Measurements from ENCODE around the gene MBTPS1.
"Not testable (repeated sequence)": the region's sequence is repeated elsewhere in the genome, so short reads cannot be mapped to it uniquely, and the experiment has no call there.

The MBTPS1 gene

DNA sequence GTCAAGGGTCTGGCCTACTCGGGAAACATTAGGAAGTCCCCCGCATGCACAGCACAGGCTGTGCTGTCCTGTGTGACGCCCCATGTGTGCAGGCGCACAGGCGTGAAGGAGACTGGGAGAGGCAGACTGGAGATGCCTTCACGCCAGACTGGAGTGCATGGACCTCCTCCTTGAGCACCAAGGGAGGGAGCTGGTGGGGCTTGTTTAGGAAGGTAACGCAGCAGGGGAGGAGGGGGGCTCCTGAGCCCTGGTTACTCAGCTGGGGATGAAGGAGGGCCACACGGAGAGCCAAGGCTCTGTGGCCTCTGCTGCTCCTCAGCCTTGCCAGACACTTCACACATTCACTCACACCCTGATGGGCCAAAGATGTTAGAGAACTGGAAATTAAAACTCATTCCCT is 20.5 kb upstream of the MBTPS1 start:
- no peak for DNase-seq (ENCODE audit: low read depth, low spot score)

GRCh38 chr16:84136331-84137125 is 19.8 kb upstream of the MBTPS1 start:
- DNase-seq (ENCODE audit: low read depth, low spot score): no peak

DNA sequence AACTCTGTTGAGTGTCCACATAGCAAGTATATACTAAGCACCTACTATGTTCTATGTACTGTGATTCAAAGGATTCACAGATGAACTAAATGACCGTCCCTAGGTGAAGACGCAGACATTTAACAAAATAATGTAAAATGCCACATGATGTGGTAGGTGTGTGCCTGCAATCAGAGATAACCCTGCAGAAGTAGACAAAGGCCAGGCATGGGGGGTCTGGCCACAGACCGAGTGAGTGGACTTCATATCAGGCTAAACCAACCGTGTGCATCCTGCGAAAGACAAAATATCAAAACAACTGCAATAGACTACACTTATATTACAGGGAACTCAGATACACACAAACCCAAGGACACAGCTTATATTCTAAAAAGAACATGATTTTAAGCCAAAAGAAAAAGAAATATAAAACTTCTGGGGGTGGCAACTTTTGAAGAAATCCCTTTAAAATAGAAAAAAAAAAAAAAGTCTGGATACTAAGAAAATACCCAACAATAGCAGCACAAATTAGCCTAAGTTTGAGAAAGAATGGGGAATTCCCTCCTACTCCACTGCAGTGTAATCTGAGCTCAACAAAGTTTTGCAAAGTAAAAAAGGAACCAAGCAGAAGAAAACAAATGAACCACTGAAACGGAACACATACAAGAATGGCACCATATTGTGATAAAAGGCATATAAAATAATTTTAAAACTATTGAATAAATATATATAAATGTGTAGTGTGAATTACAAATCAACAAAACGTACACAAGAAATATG is 16.0 kb upstream of the MBTPS1 start:
- no peak for DNase-seq (ENCODE audit: low read depth, low spot score)

GRCh38 chr16:84131117-84131516 is 14.4 kb upstream of the MBTPS1 start:
- DNase-seq (ENCODE audit: low read depth, low spot score): no peak

DNA sequence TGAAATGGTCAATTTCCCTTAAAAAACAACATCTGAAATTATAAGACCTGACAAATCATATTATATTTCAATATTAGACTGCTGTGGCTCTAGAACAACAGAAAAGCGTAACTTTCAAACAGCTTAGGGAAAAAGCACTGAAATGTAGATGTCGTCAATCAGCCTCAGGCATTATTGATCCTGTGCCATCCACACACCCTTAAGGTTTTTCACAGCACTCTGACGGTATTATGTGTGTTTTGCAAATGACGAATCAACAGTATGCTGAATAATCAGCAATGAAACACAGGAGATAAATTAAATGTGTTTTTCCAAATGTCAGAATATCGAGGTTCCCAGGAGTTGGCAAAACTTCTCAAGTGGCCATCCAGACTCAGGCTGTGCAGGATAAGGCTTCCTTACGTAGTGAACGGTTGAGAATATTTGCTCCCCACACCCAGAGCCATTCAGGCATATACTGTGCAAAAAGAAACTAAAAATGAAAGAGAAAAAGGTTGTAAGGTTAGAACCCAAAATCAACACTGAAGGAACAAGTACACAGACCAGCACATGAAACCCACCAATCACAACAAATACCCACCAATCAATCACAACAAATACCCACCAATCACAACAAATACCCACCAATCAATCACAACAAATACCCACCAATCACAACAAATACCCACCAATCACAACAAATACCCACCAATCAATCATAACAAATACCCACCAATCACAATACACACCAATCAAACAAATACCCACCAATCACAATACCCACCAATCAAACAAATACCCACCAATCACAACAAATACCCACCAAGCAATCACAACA is 7.7 kb upstream of the MBTPS1 start:
- DNase-seq (ENCODE audit: low read depth, low spot score): no peak

- DNase-seq (ENCODE audit: low read depth, low spot score): no peak
Observed at GRCh38 chr16:84121007-84121406, 4.3 kb upstream of the MBTPS1 start.

DNA sequence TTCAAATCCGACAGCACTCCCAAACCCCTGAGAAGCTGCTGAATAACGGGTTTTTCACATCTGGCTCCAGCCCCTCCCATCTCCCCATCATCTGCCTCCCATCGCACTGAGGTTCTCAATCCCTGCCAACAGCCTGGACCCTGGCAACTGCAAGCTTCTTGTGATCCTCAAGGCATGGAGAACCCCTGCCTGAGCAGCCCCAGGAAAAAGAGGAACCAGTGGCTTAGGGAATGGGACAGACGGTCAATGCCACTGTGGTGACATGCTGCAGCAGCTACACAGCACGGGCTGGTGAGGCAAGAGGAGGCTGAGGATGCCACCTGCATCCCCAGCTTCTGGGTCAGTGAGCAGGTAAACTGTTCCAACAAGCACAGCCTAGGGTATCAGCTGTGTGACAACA is 3.3 kb upstream of the MBTPS1 start:
- no peak for DNase-seq (ENCODE audit: low read depth, low spot score)

GRCh38 chr16:84119368-84119767 is 2.6 kb upstream of the MBTPS1 start:
- no peak for DNase-seq (ENCODE audit: low read depth, low spot score)

DNA sequence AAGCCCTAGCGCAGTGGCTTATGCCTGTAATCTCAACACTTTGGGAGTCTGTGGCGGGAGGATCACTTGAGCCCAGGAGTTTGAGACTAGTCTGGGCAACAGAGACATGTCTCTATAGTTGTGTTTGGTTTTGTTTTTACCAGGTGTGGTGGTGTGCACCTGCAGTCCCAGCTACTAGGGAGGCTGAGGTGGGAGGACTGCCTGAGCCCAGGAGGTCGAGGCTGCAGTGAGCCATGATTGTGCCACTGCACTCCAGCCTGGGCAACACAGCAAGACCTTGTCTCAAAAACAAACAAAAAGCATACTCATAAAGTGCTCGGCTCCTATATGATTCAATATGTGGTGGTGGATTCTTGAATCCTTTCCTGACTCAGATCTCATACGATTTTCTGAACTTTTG is 1.6 kb upstream of the MBTPS1 start:
- DNase-seq (ENCODE audit: low read depth, low spot score): not testable (repeated sequence)

- no peak for DNase-seq (ENCODE audit: low read depth, low spot score)
Observed at GRCh38 chr16:84117494-84117843, 727 bp upstream of the MBTPS1 start.

DNA sequence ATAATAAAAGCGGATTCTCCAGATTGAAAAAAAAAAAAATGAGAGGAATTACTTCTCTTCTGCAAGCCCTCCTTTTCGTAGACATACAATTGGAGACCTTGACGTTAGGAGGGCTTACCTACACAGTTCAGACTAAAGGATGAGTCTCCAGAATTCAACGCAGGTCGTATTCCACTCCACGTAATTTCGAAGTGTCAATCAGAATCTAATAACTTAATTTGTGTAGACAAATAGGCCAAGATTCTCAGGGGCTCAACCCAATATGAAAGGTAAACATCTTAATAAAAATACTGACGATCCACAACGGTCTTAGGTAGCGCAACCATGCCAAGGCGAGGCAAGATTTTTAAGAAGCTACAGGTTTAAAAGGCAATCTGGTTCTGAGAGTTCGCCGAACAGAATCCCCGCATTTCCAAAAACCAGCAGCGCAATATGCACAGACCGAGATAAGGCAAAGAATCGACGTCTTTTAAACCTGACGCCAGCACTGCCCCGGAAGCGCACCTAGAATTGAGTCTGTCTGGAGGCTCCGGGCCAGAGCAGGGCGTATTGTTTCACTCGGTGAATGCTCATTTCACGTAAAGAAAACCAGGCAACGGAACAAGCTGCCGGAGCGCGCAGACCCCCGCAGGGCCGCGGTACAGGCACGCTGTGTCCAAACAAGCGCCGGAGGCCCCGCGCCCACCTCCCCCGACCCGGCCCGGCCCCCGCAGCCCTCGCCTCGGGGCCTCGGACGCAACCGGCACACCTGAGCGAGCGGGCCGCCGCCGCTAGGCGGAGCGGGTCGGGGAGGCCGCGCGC is 623 bp downstream of the MBTPS1 start:
- DNase-seq (ENCODE audit: low read depth, low spot score): no peak

DNA sequence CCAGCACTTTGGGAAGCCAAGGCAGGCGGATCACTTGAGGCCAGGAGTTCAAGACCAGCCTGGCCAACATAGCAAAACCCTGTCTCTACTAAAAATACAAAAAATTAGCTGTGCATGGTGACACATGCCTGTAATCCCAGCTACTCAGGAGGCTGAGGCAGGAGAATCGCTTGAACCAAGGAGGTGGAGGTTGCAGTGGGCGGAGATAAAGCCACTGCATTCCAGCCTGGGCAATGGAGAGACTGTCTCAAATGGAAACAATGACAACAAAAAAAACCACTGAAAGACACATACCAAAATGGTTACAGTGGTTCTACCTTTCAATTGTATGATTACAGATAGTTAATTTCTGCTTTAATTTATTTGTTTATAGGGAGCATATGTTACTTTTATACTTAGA is 4.8 kb downstream of the MBTPS1 start:
- not testable (repeated sequence) for DNase-seq (ENCODE audit: low read depth, low spot score)

DNA sequence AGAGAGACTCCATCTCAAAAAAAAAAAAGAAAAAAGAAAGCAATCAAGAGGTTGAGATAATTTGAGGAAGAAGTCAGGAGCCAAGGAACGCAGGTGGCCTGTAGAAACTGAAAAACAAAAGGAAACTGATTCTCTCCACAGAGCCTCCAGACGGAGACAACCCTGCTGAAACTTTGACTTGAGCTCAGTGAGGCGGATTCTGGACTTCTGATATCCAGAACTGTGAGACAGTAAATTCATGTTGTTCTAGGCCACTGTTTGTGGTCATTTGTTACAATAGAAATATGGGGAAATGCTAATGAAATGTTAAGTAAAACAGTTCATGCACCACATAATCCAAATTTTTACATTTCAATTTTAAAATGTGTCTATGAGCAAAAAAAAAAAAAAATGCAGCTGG is 5.2 kb downstream of the MBTPS1 start:
- no peak for DNase-seq (ENCODE audit: low read depth, low spot score)

DNA sequence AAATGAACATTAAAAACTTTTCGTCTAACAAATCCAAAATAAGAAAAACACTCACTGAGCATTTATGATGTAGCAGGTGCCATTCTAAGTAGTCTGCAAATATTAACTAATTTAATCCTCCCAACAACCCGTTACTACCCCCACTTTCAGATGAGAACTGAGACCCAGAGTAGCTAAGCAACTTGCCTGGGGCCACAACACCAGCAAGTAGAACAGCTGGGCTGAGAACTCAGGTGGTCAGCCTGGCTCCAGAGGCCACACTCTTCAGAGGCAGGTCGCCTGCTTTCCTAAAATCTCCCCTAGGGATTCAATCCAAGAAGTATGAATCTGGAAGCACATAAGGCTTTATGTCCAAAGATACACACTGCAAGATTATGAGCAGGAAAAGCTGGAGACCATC is 6.2 kb downstream of the MBTPS1 start:
- DNase-seq (ENCODE audit: low read depth, low spot score): no peak

- DNase-seq (ENCODE audit: low read depth, low spot score): no peak
Observed at GRCh38 chr16:84109598-84110335, 7.0 kb downstream of the MBTPS1 start.

- no peak for DNase-seq (ENCODE audit: low read depth, low spot score)
Observed at GRCh38 chr16:84107921-84108320, 8.8 kb downstream of the MBTPS1 start.

DNA sequence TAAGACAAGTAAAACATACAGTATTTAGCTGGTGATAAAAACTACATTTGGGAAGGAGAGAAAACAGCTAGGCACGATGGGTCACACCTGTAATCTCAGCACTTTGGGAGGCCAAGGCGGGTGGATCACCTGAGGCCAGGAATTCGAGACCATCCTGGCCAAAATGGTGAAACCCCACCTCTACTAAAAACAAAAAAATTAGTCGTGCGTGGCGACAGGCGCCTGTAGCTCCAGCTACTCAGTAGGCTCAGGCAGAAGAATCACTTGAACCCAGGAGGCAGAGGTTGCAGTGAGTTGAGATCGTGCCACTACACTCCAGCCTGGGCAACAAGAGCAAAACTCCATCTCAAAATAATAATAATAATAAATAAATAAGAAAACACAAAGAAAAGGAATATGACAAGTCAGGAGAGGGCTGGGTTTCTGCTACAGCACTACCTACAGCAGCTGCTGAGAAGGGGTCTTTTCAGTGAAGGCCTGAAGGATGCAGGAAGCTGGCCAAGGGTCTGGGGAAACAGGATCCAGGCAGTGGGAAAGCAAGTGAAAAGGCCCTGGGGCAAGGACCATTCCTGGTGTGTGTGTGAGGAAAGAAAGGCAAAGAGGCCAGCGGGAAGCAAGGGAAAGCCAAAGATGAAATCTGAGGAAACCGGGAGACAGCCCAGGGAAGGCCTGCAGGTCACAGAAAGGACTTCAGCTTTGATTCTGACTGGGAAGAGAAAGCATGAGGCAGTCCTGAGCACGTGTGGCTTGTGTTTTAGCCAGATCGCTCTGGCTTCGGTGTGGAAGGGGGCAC is 10.6 kb downstream of the MBTPS1 start:
- no peak for DNase-seq (ENCODE audit: low read depth, low spot score)

GRCh38 chr16:84105301-84105815 is 11.4 kb downstream of the MBTPS1 start:
- no peak for DNase-seq (ENCODE audit: low read depth, low spot score)

- DNase-seq (ENCODE audit: low read depth, low spot score): no peak
Observed at GRCh38 chr16:84104231-84104630, 12.5 kb downstream of the MBTPS1 start.

DNA sequence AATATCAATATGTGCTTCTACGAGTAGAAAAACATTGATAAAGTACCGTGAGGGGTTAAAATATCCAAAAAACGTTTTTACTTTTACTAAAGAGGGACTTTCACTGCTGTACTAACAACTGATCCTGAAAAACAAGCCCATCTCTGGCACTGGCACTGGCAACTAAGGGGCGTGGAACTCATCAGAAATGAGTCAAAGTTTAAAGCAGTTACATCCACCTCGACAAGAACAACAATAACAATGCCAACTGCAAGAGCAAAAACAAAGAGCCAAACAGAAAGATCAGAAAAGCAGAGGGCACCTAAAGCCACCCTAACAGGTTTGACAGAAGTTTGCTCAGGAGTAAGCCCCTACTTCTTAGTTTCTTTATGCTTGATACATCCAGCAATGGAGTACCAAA is 13.1 kb downstream of the MBTPS1 start:
- DNase-seq (ENCODE audit: low read depth, low spot score): no peak
